ENCODE results near the gene CRNKL1.
A peak's percentile ranks its signal among the peaks of the same experiment; 100 is the strongest.

Gene CRNKL1

GRCh38 chr20:20052074-20052970 is at the start of gene CRNKL1, which contains the start of gene CFAP61:
CRNKL1 (minus strand) TSS chr20:20052466; CDS start chr20:20052342, 124 bp downstream.
CFAP61 (plus strand) TSS chr20:20052532; CDS start chr20:20056654, 4,122 bp downstream.
- peak; percentile 91 for DNase-seq (ENCODE audit: low read depth)

GRCh38 chr20:20100881-20101280 is 48.6 kb upstream of the CRNKL1 start:
- no peak for DNase-seq (ENCODE audit: low read depth)

GRCh38 chr20:20096421-20096820 is 44.2 kb upstream of the CRNKL1 start:
- DNase-seq (ENCODE audit: low read depth), result no peak

GRCh38 chr20:20095114-20095872 is 43.0 kb upstream of the CRNKL1 start:
- no peak for DNase-seq (ENCODE audit: low read depth)

- DNase-seq (ENCODE audit: low read depth), result no peak
These were observed 42.1 kb upstream of the CRNKL1 start for GRCh38 chr20:20094410-20094809.

GRCh38 chr20:20092827-20093226 is 40.6 kb upstream of the CRNKL1 start:
- DNase-seq (ENCODE audit: low read depth), result no peak

- no peak for DNase-seq (ENCODE audit: low read depth)
These were observed 37.7 kb upstream of the CRNKL1 start for GRCh38 chr20:20089939-20090338.

GRCh38 chr20:20089018-20089417 is 36.8 kb upstream of the CRNKL1 start:
- no peak for DNase-seq (ENCODE audit: low read depth)

- no peak for DNase-seq (ENCODE audit: low read depth)
These were observed 33.5 kb upstream of the CRNKL1 start for GRCh38 chr20:20085812-20086211.

- DNase-seq (ENCODE audit: low read depth), result no peak
These were observed 32.8 kb upstream of the CRNKL1 start for GRCh38 chr20:20085071-20085470.

GRCh38 chr20:20084296-20084752 is 32.1 kb upstream of the CRNKL1 start:
- DNase-seq (ENCODE audit: low read depth), result no peak

- DNase-seq (ENCODE audit: low read depth), result no peak
These were observed 31.5 kb upstream of the CRNKL1 start for GRCh38 chr20:20083807-20084206.

GRCh38 chr20:20079102-20079784 is 27.0 kb upstream of the CRNKL1 start:
- no peak for DNase-seq (ENCODE audit: low read depth)

- no peak for DNase-seq (ENCODE audit: low read depth)
These were observed 25.8 kb upstream of the CRNKL1 start for GRCh38 chr20:20078041-20078440.

- no peak for DNase-seq (ENCODE audit: low read depth)
These were observed 24.2 kb upstream of the CRNKL1 start for GRCh38 chr20:20076297-20077065.

- DNase-seq (ENCODE audit: low read depth), result no peak
These were observed 22.8 kb upstream of the CRNKL1 start for GRCh38 chr20:20075032-20075431.

- no peak for DNase-seq (ENCODE audit: low read depth)
These were observed 21.6 kb upstream of the CRNKL1 start for GRCh38 chr20:20073801-20074371.

- no peak for DNase-seq (ENCODE audit: low read depth)
These were observed 18.8 kb upstream of the CRNKL1 start for GRCh38 chr20:20070871-20071726.

GRCh38 chr20:20065361-20065760 is 13.1 kb upstream of the CRNKL1 start:
- no peak for DNase-seq (ENCODE audit: low read depth)

Measured in CMK (cell line).